GM18498 (cell line): ENCODE data around the gene ALDH3B2.
"Not testable (repeated sequence)": the region's sequence is repeated elsewhere in the genome, so short reads cannot be mapped to it uniquely, and the experiment has no call there.

Experiments
- ATAC-seq: cut with Tn5 transposase; IDR thresholded peaks from one replicate; pipeline ENCODE4 v1.9.1; 2021; ENCODE audit warnings: mild to moderate bottlenecking, moderate library complexity; ENCODE audit not compliant: unreplicated experiment

The ALDH3B2 gene

GRCh38 chr11:67631411-67631810 lies 43.0 kb downstream of the ALDH3B2 start:
- ATAC-seq: no peak

DNA sequence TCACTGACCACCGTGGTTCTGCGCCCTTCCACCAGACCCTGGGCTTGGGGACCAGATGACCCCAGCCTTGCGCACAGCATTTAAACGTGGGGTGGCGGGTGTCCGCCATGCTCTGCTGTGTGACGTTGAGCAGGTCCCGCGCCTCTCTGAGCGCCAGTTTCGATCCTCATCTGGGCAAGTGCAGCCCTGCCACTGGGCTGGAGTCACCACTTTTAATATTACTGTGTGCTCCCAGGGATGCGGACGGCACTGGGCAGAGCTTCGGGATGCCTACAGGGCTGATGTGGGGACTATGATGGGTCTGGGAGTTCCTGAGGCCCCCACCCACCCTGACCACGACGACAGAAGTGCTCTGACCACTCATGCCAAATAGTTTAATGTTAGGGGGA lies 43.5 kb downstream of the ALDH3B2 start:
- ATAC-seq: no peak

DNA sequence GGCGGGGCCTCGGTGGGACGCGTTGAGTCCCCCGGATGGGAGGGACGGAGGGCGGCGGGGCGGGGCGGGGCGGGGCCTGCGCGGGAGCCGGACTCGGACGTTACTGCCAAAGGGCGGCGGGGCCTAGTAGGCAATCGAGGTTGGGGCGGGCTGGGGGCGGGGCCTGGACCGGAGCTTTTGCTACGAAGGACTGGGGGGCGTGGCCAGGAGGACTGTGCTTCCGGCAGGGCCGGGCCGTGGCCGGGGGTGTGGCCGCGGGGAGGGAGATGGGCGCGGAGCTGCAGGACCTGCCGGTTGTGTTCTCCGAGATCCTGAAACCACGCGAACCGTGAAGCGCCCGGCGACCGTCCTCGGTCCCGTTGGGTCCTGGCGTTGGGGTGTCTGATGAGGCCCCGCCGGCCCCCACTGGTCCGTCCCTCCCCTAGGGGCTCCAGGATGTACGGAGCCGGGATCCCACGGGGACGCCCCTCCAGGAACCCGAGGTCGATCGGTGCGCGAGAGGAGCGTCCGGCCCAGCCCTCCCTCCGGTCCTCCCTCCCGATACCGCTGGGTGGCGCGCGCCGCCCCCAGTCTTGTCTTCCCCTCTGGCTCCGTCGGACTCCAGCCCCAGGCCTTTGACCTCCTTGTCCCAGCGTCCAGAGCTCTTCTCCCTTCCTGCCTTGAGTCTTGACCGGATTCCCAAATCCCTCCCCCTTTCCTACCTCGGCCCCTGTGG lies 44.0 kb downstream of the ALDH3B2 start:
- ATAC-seq: peak; percentile 72

- ATAC-seq: peak; percentile 40
Measured at GRCh38 chr11:67629386-67630227, 44.8 kb downstream of the ALDH3B2 start, which contains the start of gene NUDT8. Gene NUDT8, minus strand, starts transcription at chr11:67629937. Its CDS starts 26 bp downstream, at chr11:67629911.

- no peak for ATAC-seq
Measured at GRCh38 chr11:67628710-67629385, 45.6 kb downstream of the ALDH3B2 start.

GRCh38 chr11:67627812-67628624 lies 46.4 kb downstream of the ALDH3B2 start:
- no peak for ATAC-seq

- ATAC-seq: no peak
Measured at GRCh38 chr11:67627441-67627811, 47.0 kb downstream of the ALDH3B2 start.

- ATAC-seq: no peak
Measured at GRCh38 chr11:67626970-67627369, 47.5 kb downstream of the ALDH3B2 start.

- not testable (repeated sequence) for ATAC-seq
Measured at GRCh38 chr11:67626131-67626833, 48.1 kb downstream of the ALDH3B2 start.

DNA sequence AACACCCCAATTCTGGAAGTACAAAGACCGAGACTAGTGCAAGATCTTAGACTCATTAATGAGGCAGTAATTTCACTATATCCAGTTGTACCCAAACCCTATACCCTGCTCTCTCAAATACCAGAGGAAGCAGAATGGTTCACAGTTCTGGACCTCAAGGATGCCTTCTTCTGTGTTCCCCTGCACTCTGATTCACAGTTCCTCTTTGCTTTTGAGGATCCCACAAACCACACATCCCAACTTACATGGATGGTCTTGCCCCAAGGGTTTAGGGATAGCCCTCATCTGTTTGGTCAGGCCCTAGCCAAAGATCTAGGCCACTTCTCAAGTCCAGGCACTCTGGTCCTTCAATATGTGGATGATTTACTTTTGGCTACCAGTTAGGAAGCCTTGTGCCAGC lies 50.6 kb downstream of the ALDH3B2 start:
- not testable (repeated sequence) for ATAC-seq

- not testable (repeated sequence) for ATAC-seq
Measured at GRCh38 chr11:67622905-67623304, 51.5 kb downstream of the ALDH3B2 start.

GRCh38 chr11:67621928-67622327 lies 52.5 kb downstream of the ALDH3B2 start:
- not testable (repeated sequence) for ATAC-seq

DNA sequence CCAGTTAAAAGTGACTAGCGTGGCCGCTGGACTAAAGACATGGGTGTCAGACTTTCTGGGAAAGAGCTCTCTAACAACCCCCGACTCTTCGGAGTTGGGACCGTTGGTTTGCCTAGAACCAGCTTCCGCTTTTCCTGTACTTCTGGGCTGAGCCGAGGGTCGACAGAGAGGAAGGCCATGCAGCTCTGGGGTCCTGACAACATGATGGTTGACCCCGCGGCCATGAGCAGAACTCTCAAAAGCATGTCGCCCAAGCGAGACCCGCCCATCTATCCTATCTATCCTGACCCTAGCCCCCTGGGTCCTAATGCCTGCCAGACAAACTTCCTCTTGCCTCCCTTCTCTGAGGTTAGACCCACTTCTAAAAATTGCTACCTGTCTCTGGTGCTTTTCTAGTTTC lies 53.8 kb downstream of the ALDH3B2 start:
- ATAC-seq: not testable (repeated sequence)

GRCh38 chr11:67619683-67620618 lies 54.5 kb downstream of the ALDH3B2 start:
- not testable (repeated sequence) for ATAC-seq

DNA sequence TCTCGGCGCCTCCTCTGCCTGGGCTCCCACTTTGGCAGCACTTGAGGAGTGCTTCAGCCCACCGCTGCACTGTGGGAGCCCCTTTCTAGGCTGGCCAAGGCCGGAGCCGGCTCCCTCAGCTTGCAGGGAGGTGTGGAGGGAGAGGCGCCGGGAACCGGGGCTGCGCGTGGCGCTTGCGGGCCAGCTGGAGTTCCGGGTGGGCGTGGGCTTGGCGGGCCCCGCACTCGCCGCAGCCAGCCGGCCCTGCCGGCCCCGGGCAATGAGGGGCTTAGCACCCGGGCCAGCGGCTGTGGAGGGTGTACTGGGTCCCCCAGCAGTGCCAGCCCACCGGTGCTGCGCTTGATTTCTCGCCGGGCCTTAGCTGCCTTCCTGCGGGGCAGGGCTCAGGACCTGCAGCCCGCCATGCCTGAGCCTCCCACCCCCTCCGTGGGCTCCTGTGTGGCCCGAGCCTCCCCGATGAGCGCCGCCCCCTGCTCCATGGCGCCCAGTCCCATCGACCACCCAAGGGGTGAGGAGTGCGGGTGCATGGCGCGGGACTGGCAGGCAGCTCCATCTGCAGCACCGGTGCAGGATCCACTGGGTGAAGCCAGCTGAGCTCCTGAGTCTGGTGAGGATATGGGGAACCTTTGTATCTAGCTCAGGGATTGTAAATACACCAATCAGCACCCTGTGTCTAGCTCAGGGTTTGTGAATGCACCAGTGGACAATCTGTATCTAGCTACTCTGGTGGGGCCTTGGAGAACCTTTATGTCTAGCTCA lies 55.3 kb downstream of the ALDH3B2 start:
- ATAC-seq: not testable (repeated sequence)

DNA sequence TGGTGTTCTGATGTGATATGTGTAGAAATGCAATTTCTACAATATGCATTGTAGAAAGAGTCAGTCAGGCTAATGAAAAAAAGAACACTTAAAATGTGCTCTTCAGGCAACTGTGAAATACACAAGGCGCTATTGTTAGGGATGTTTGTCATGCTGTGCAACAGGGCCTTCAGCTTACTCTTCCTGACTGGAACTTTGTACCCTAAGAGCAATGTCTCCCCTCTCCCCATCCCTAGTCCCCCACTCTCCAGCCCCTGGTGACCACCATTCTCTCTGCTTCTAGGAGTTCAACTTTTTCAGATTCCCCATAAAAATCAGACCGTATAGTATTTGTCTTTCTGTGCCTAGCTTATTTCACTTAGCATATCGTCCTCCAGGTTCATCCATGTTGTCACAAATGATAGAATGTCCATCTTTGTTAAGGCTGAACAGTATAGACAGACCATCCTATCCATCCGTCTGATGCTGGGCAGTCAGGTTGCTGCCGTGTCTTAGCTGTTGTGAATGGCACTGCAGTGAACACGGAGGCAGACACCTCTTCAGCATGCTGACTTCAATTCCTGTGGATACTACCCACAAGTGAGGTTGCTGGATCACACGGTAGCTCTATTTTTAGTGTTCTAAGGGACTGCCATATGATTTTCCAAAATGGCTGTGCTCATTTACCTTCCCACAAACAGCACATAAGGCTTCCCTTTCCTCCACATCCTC lies 57.0 kb downstream of the ALDH3B2 start:
- ATAC-seq: no peak

DNA sequence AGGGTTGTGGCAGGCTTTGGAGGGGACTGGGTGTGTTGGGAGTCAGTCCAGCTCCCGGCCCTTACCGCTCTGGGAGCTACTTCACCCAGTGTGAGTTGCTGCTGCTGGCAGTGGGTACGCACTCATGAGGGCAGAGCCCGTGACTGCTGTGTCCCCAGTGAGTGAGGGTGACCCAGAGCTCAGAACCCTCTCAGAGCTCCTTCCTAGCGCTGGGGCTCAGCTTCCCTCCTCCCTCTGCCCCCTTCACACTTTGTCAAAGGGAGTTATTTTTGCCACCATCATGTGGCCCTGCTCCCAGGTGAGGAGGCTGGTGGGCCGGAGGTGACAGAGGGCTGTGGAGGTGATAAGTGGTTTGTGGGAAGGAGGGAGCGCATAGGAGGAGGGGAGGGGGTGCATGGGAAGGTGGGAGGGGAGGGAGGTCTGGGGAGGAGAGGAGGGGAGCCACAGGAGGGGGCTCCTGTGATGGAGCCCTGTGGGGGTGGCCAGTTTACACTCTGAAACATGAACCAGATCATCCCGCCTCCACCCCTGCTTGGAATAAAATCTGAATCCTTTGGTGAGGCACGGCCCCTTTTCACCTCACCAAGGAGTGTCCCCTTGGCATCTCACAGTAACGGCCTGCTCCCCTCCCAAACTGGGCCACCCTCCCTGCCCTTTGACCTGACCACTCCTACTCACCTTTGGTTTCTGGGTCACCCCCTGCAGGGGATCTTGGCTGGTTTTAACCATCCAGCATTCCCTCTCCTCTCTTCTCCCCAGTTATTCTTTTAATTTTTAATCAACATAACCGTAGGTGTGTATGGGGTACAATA lies 57.8 kb downstream of the ALDH3B2 start:
- no peak for ATAC-seq
